PC-3 (cell line): Measurements from ENCODE around the gene LITAF.

ENCODE experiments used
- CTCF ChIP-seq: fragments of 300-600 bp; sonication (generic); conservative IDR thresholded peaks from 2 replicates; pipeline ENCODE4 v1.5.1; 2017; ENCODE audit warnings: antibody characterized with exemption, low read depth, mild to moderate bottlenecking, low read length
- EZH2 ChIP-seq: fragments of 300-600 bp; sonication (generic); IDR thresholded peaks from one replicate; pipeline ENCODE4 v1.6.1; 2017; ENCODE audit warnings: antibody characterized with exemption, mild to moderate bottlenecking, low read length; ENCODE audit not compliant: unreplicated experiment

- TF ChIP-seq CTCF, result no peak
- TF ChIP-seq EZH2, result no peak
These were observed 14.7 kb upstream of the LITAF start for GRCh38 chr16:11601425-11601824.
